Stimulated activated naive B cell treated with anti-CD40 and anti-IgM and Interleukin-4, amounts not matched to agents 10 μg/mL and 1 μg/mL and 100 μg/mL, for 72 hours (primary cell): ENCODE data around the gene BCAS1.
A peak's percentile ranks its signal among the peaks of the same experiment; 100 is the strongest.

Source experiments
- ATAC-seq, 2 donors: fragments of 150-1000 bp; cut with Tn5 transposase; replicated peaks; 2 replicates each; pipeline ENCODE4 v1.10.0; 2021; ENCODE audit warnings: moderate library complexity in 1 of 2
- DNase-seq: peaks from one replicate; pipeline ENCODE4 v3.0.0; 2021
- H3K27ac Mint-ChIP-seq: one replicate; pipeline ENCODE4 v1.8.0; 2022; ENCODE audit warnings: mild to moderate bottlenecking, mixed read lengths
- H3K27me3 Mint-ChIP-seq, 2 donors: one replicate each; pipeline ENCODE4 v1.8.0; 2022; ENCODE audit warnings: mixed read lengths in 2 of 2
- H3K36me3 Mint-ChIP-seq, 2 donors: one replicate each; pipeline ENCODE4 v1.8.0; 2022; ENCODE audit warnings: mixed read lengths in 2 of 2, mild to moderate bottlenecking in 1 of 2
- H3K4me1 Mint-ChIP-seq, 2 donors: one replicate each; pipeline ENCODE4 v1.8.0; 2022; ENCODE audit warnings: mixed read lengths in 2 of 2, mild to moderate bottlenecking in 1 of 2
- H3K4me3 Mint-ChIP-seq, 2 donors: one replicate each; pipeline ENCODE4 v1.8.0; 2022; ENCODE audit warnings: mild to moderate bottlenecking in 2 of 2, mixed read lengths in 2 of 2, moderate library complexity in 1 of 2
- H3K9me3 Mint-ChIP-seq, 2 donors: one replicate each; pipeline ENCODE4 v1.8.0; 2022; ENCODE audit warnings: mixed read lengths in 2 of 2, mild to moderate bottlenecking in 1 of 2

BCAS1 gene

DNA sequence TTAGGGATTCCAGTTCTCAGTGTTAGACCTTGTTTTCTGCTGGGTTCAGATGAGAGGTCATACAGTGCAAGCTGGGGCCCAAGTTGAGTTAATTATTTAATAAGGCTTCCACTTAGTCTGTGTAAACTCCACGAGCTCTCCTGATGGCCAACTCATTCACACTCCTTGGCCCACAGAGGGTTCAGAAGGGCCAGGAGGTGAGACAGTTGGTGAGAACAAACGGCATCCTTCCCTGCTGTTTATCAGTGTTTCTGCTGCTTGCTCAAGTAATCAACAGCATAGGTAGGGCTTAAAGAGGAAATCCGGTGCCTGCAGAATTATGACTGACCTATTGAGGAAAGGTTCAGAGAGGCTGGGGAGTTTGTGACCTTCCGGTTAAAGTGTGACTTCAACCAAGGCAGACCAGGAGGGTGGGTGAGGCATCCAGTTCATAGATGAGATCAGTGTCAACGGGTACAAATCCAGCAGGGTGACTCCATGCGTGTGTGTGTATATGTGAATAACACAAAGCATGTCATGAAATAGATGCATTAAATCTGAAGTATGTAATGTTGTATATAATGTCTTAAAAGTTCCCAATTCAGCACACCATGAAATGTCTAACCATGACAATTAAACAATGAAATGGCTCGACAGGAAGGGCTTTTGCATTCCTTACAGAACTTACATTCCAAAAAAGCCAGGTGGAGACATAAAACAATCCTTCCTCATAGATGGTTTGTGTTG, 37.4 kb upstream of the BCAS1 start:
- Mint-ChIP-seq H3K4me3 (no peak overlapping the region), H3K27me3 (peaks cover 31 to 32% of the 10 kb centered on the region in 2 donors), H3K36me3 (no peaks in the 10 kb centered on the region), H3K4me1 (no peaks in the 10 kb centered on the region), H3K9me3 (peaks cover 4% of the 10 kb centered on the region in 2 donors), H3K27ac (peak overlapping the region; percentile 9)
- DNase-seq = no peak
- no peak for ATAC-seq

DNA sequence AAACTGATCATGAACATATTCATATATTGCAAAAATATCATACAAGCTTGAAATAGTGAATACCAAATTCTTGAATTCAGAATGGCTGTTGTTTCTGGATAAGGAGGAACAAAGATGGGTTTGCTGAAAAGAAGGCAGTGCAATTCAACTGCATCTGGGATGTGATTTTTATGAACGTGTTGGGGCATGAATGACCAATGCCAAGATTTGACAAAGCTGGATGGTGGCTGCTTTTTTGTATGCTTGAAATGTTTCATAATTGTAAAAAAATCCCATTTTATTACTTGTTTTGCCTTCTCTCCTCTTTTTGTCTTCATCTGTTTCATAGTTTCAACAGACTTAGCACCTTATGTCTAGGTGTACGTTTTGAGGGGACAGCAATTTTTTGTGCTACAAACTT, 36.8 kb upstream of the BCAS1 start:
- no peaks in the 10 kb centered on the region for H3K36me3 Mint-ChIP-seq
- H3K9me3 Mint-ChIP-seq = peaks cover 4% of the 10 kb centered on the region in 2 donors
- no peak overlapping the region for H3K4me3 Mint-ChIP-seq
- H3K27ac Mint-ChIP-seq = peak overlapping the region; percentile 9
- DNase-seq (no peak), ATAC-seq (no peak)
- peaks cover 0 to 2% of the 10 kb centered on the region in 2 donors for H3K4me1 Mint-ChIP-seq
- peaks cover 31 to 32% of the 10 kb centered on the region in 2 donors for H3K27me3 Mint-ChIP-seq

DNA sequence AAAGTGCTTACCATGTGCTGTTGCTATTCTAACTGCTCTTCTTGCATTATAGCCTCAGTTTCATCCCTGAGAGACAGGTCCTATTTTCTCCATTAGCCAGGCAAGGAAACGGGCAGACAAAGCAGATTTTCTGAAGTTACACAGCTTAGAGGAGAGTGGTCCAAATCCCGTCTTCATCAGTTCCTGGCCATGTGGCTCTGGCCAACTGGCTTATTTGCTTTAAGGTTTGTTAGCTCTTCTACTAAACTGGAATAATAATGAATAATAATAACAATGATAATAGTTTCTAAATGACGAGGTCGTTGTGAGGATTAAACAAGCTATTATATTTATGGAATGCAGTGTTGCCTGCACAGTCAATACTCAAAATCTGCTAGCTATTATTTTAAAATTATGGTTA, 35.8 kb upstream of the BCAS1 start:
- Mint-ChIP-seq H3K4me1 (peaks cover 0 to 4% of the 10 kb centered on the region in 2 donors), H3K4me3 (no peak overlapping the region)

DNA sequence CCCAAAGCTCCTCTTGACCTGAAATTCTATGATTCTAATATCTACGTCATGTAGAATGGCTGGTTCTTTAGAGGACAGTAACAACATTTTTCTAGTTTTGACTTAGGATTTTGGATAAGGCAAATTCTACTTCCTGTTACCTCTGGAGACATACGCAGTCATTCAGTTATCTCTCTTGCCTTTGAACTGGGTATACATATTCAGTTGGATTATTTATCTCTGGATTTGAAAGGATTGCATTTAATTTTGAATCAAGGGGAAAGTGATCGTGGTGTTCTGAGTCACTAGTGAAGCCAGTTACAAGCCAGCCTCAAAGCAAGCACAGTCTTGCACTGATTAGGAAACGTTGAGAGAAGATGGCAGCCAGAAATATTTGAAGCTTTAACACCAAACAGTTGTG, 35.3 kb upstream of the BCAS1 start:
- DNase-seq = no peak
- peaks cover 0 to 4% of the 10 kb centered on the region in 2 donors for H3K4me1 Mint-ChIP-seq
- no peaks in the 10 kb centered on the region for H3K36me3 Mint-ChIP-seq
- H3K27ac Mint-ChIP-seq = no peak overlapping the region
- no peak for ATAC-seq
- peaks cover 24 to 33% of the 10 kb centered on the region in 2 donors for H3K27me3 Mint-ChIP-seq
- no peak overlapping the region for H3K4me3 Mint-ChIP-seq
- no peaks in the 10 kb centered on the region for H3K9me3 Mint-ChIP-seq

More for the DNA sequence above, 35.8 kb upstream of the BCAS1 start:
- no peak overlapping the region for H3K27ac Mint-ChIP-seq
- DNase-seq (no peak), ATAC-seq (no peak)
- H3K27me3 Mint-ChIP-seq = peaks cover 24 to 33% of the 10 kb centered on the region in 2 donors
- H3K36me3 Mint-ChIP-seq = no peaks in the 10 kb centered on the region
- no peaks in the 10 kb centered on the region for H3K9me3 Mint-ChIP-seq

DNA sequence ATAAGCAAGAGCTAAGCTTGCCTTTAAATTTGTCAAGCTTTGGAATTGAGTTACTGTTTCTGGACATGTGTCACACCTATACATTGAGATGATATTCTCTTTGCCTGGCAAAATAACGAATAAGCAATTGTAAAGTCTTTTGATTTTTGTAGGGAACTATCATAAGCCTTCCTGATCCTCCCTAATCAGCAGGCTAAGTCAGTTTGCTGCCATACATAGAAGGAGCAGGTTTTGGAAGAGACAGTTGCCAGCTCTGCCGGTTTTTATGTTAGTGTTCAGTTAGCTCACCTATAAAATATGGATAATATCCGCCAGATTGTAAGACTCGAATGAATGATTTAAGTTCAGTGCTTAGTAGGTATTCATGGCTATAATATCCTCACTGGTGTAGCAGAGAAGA, 34.4 kb upstream of the BCAS1 start:
- H3K27ac Mint-ChIP-seq = no peak overlapping the region
- H3K36me3 Mint-ChIP-seq = peaks cover 0 to 2% of the 10 kb centered on the region in 2 donors
- peaks cover 24 to 33% of the 10 kb centered on the region in 2 donors for H3K27me3 Mint-ChIP-seq
- DNase-seq (no peak), ATAC-seq (no peak)
- H3K4me1 Mint-ChIP-seq = peaks cover 0 to 4% of the 10 kb centered on the region in 2 donors
- no peak overlapping the region for H3K4me3 Mint-ChIP-seq
- peaks cover 0 to 2% of the 10 kb centered on the region in 2 donors for H3K9me3 Mint-ChIP-seq

DNA sequence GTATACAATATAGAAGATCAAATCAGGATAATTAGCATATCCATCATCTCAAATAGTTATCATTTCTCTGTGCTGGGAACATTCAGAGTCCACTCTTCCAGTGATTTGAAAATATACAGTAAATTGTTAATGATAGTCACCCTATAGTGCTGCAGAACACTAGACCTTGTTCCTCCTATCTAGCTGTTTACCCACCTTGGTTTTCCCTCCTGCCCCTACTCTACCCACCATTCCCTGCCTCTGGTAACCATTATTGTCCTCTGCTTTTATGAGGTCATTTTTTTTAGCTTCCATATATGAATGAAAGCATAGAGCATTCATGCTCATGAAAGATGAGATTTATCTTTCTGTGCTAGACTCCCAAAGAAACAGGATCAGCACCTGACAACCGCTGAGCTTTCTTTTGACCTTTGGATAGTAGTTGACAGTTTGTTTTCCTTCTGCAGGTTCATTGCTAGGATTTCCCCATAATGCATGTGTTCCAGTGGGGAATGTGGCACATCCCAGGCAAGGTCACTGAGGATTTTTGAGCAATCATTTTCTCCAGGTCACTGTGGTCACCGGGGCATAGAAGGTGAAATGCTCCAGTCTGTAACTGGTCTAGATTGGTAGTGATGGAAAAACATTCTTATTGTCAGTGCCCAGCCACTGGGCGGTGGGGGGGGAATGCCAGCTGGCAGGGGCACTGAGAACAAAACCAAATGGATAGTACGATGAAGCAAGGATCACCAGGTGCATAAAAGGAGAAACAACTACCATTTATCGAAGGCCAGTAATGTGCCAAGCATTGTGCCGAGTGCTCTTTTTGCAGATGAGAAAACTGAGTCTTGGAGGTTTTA, 33.6 kb upstream of the BCAS1 start:
- Mint-ChIP-seq H3K36me3 (peaks cover 0 to 2% of the 10 kb centered on the region in 2 donors), H3K9me3 (peaks cover 0 to 2% of the 10 kb centered on the region in 2 donors), H3K4me1 (peaks cover 0 to 4% of the 10 kb centered on the region in 2 donors), H3K27me3 (peaks cover 24 to 33% of the 10 kb centered on the region in 2 donors), H3K4me3 (no peak overlapping the region), H3K27ac (no peak overlapping the region)
- ATAC-seq (no peak), DNase-seq (no peak)

DNA sequence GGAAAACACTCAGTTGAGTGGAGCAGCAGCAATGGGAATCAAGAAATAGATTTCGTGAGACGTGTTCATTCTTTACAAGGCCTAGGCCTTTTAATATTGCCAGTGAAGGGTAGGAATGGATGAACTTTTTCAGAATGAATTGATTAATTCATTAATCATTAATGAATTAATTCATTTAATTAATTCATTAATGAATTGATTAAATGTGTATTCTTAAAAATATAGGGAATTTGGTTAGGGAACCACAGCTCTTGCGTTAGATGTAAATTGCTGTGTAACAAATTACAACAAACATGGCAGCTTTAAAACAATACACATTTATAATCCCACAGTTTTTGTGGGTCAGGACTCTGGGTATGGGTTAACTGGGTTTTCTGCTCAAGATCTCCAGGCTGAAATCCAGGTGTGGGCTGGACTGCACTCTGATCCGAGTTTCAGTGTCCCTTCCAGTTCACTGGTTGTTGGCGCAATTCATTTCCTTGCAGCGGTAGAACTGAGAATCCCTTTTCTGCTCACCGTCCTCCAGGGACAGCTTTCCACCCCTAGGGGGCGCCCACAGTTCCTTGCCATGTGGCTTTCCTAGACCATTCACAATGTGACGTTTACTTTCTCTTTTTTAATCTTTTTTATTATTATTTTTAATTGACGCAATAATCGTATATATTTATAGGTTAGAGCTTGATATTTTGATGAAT, 32.8 kb upstream of the BCAS1 start:
- Mint-ChIP-seq H3K4me3 (no peak overlapping the region), H3K27ac (no peak overlapping the region), H3K36me3 (peaks cover 0 to 2% of the 10 kb centered on the region in 2 donors), H3K9me3 (peaks cover 0 to 2% of the 10 kb centered on the region in 2 donors), H3K27me3 (peaks cover 24 to 33% of the 10 kb centered on the region in 2 donors), H3K4me1 (peaks cover 0 to 4% of the 10 kb centered on the region in 2 donors)
- DNase-seq = peak; percentile 52
- ATAC-seq = peak; percentile 80 to 90

DNA sequence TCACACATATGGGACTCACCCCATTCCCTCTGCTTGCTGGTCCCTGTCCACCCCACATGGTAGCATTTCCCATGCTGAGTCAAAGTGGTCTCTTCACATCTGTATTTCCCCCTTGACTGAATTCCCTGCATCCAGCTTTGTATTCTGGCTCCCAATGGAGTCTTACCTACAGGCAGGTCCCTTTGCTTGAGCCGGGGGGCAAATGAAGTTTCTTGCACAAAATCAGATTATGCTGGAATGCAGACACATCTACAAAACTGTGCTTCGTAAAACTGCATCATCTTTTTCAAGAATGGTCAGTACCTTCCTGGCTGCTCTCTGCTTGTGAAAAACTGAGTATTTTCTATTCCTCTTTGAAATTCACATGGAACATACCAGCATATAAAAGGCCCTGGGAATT, 32.1 kb upstream of the BCAS1 start:
- Mint-ChIP-seq H3K27ac (no peak overlapping the region), H3K4me1 (peaks cover 0 to 4% of the 10 kb centered on the region in 2 donors), H3K36me3 (peaks cover 0 to 2% of the 10 kb centered on the region in 2 donors), H3K27me3 (peaks cover 20 to 29% of the 10 kb centered on the region in 2 donors), H3K4me3 (no peak overlapping the region), H3K9me3 (peaks cover 0 to 2% of the 10 kb centered on the region in 2 donors)
- no peak for ATAC-seq
- DNase-seq = no peak

DNA sequence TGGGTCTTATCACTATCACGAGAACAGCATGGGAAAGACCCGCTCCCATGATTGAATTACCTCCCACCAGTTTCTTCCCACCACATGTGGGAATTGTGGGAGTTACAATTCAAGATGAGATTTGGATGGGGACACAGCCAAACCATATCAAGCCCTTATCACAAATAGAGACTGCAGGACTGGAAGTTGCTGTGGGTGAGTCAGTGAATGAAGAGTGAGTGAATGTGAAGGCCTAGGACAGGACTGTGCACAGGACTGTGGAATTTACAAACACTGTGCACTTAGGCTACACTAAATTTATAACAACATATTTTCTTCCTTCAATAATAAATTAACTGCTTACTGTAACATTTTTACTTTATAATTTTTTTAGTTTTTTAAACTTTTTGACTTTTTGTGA, 30.2 kb upstream of the BCAS1 start:
- DNase-seq = no peak
- H3K27ac Mint-ChIP-seq = no peak overlapping the region
- peaks cover 12 to 21% of the 10 kb centered on the region in 2 donors for H3K27me3 Mint-ChIP-seq
- H3K9me3 Mint-ChIP-seq = peaks cover 0 to 2% of the 10 kb centered on the region in 2 donors
- no peak for ATAC-seq
- peaks cover 0 to 2% of the 10 kb centered on the region in 2 donors for H3K36me3 Mint-ChIP-seq
- H3K4me1 Mint-ChIP-seq = peaks cover 0 to 4% of the 10 kb centered on the region in 2 donors
- no peak overlapping the region for H3K4me3 Mint-ChIP-seq

DNA sequence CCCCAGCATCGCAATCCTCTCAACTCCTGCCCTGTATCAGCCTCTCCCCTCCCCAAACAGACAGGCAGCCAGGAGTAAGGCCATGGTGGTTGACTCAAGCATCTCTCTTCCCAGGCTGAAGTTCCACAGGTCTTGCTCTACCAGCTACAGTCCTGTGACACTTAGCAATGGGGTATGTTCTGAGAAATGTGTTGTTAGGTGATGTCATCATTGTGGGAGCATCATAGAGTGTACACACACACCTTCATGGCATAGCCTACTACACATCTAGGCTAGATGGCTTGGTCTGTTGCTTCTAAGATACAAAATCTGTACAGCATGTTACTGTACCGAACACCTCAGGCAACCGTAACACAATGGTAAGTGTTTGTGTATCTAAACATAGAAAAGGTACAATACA, 29.5 kb upstream of the BCAS1 start:
- Mint-ChIP-seq H3K27me3 (peaks cover 7 to 16% of the 10 kb centered on the region in 2 donors), H3K27ac (no peak overlapping the region), H3K4me3 (no peak overlapping the region), H3K9me3 (peaks cover 0 to 2% of the 10 kb centered on the region in 2 donors), H3K36me3 (peaks cover 0 to 2% of the 10 kb centered on the region in 2 donors), H3K4me1 (peaks cover 0 to 4% of the 10 kb centered on the region in 2 donors)
- ATAC-seq = no peak
- no peak for DNase-seq

DNA sequence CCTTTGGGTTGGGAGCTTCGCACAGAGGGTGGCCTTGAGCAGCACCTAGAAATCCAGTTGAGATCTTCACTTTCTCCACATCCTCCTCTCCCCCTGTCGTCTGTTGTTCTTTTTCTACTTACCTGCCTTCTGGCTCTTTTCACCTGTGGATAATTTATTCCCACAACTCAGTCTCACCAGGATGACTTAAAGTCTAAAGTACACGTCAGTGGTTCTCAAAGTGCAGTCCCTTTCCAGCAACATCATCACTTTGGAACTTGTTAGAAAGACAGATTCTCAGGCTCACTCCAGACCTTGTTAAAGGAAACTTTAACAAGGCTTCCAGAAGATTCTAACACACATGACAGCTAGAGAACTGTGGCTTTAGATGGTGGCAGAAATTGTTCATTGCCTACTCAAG, 27.7 kb upstream of the BCAS1 start:
- H3K4me1 Mint-ChIP-seq = peaks cover 0 to 4% of the 10 kb centered on the region in 2 donors

DNA sequence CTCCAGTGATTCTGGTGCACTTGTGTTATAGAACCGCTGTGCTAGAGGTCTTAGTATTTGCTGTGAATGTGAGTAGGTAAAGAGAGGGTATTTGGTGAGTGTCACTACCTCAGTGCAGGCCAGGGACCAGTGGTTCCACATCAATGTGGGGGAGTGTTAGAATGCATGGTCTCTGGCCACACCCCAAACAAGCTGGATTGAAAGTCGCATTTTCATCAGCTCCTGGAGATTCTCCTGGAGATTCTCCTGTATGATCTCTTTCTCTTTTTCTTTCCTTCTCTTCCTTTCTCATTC, 26.8 kb upstream of the BCAS1 start:
- Mint-ChIP-seq H3K4me1 (peaks cover 0 to 7% of the 10 kb centered on the region in 2 donors), H3K9me3 (peaks cover 0 to 2% of the 10 kb centered on the region in 2 donors), H3K36me3 (peaks cover 0 to 2% of the 10 kb centered on the region in 2 donors), H3K27me3 (peaks cover 0 to 4% of the 10 kb centered on the region in 2 donors), H3K27ac (no peak overlapping the region), H3K4me3 (no peak overlapping the region)
- DNase-seq (no peak), ATAC-seq (peak in 1 of 2 donors; percentile 23)

More for the DNA sequence above, 27.7 kb upstream of the BCAS1 start:
- Mint-ChIP-seq H3K27ac (no peak overlapping the region), H3K9me3 (peaks cover 0 to 2% of the 10 kb centered on the region in 2 donors), H3K36me3 (peaks cover 0 to 2% of the 10 kb centered on the region in 2 donors), H3K27me3 (peaks cover 0 to 7% of the 10 kb centered on the region in 2 donors), H3K4me3 (no peak overlapping the region)
- ATAC-seq = no peak
- no peak for DNase-seq

DNA sequence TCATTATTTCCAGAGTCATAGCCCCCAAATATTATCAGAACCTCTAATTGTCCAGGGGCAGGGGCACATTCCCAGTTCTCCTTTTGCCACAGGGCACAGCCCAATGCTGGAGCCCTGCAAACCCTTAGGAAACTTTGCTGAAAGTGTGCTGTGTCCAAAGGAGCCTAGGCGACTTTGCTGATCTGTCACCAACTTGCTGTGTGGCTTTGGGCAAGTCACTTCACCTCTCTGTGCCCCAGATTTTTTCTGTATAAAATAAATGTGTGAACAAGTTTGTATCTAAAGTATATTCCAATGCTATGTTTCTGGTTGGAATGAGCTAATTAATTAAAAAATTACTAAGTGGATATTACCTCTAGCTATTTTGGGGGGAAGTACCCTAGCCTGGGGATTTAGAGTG, 25.4 kb upstream of the BCAS1 start:
- DNase-seq (no peak), ATAC-seq (no peak)
- peaks cover 2 to 3% of the 10 kb centered on the region in 2 donors for H3K9me3 Mint-ChIP-seq
- no peak overlapping the region for H3K27ac Mint-ChIP-seq
- H3K4me3 Mint-ChIP-seq = no peak overlapping the region
- H3K36me3 Mint-ChIP-seq = peaks cover 0 to 2% of the 10 kb centered on the region in 2 donors
- H3K27me3 Mint-ChIP-seq = no peaks in the 10 kb centered on the region
- peaks cover 7 to 13% of the 10 kb centered on the region in 2 donors for H3K4me1 Mint-ChIP-seq

DNA sequence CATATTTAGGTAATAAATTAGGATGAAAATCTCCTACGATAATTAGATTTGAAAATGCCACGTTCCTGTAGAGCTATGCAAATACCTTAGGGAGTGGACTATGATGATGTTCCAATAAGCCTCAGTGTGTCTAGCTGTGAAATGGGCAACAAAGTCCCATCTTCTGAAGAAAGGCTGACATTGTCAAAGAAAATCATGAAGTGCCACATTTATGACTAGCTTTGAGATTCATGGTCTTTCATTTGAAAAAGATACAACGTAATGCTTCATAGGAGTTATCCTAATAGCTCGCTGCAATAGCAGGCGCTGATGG, 23.8 kb upstream of the BCAS1 start:
- Mint-ChIP-seq H3K9me3 (peaks cover 0 to 6% of the 10 kb centered on the region in 2 donors), H3K27ac (no peak overlapping the region), H3K27me3 (no peaks in the 10 kb centered on the region), H3K36me3 (no peaks in the 10 kb centered on the region), H3K4me3 (no peak overlapping the region), H3K4me1 (peaks cover 14 to 26% of the 10 kb centered on the region in 2 donors)
- no peak for ATAC-seq
- DNase-seq = no peak
